Activated naive CD4-positive, alpha-beta T cell treated with anti-CD3 and anti-CD28 coated beads, Interleukin-2, amount 10 ng/mL, durations not matched to agents 7 days and 5 days (primary cell): ENCODE results near the gene POLR2F.

Experiments used
- CTCF ChIA-PET: fragments of 350-600 bp; sonication (Branson Sonifier 250); formaldehyde crosslinking; loops from one replicate; lab custom pipeline; 2021; ENCODE audit warnings: antibody characterized with exemption; lab: Charles Lee
- DNase-seq: peaks from one replicate; pipeline ENCODE4 v3.0.0-alpha.2; 2020
- H3K27ac Mint-ChIP-seq: one replicate; pipeline ENCODE4 v1.8.0; 2021; ENCODE audit warnings: mild to moderate bottlenecking, moderate library complexity, mixed read lengths
- H3K27me3 Mint-ChIP-seq: one replicate; pipeline ENCODE4 v1.8.0; 2021; ENCODE audit warnings: mild to moderate bottlenecking, mixed read lengths
- H3K36me3 Mint-ChIP-seq: one replicate; pipeline ENCODE4 v1.8.0; 2021; ENCODE audit warnings: mixed read lengths
- H3K4me1 Mint-ChIP-seq: one replicate; pipeline ENCODE4 v1.8.0; 2021; ENCODE audit warnings: mixed read lengths
- H3K4me3 Mint-ChIP-seq: one replicate; pipeline ENCODE4 v1.8.0; 2021; ENCODE audit warnings: mild to moderate bottlenecking, moderate library complexity, mixed read lengths
- H3K9me3 Mint-ChIP-seq: one replicate; pipeline ENCODE4 v1.8.0; 2021; ENCODE audit warnings: mixed read lengths

Gene POLR2F

DNA sequence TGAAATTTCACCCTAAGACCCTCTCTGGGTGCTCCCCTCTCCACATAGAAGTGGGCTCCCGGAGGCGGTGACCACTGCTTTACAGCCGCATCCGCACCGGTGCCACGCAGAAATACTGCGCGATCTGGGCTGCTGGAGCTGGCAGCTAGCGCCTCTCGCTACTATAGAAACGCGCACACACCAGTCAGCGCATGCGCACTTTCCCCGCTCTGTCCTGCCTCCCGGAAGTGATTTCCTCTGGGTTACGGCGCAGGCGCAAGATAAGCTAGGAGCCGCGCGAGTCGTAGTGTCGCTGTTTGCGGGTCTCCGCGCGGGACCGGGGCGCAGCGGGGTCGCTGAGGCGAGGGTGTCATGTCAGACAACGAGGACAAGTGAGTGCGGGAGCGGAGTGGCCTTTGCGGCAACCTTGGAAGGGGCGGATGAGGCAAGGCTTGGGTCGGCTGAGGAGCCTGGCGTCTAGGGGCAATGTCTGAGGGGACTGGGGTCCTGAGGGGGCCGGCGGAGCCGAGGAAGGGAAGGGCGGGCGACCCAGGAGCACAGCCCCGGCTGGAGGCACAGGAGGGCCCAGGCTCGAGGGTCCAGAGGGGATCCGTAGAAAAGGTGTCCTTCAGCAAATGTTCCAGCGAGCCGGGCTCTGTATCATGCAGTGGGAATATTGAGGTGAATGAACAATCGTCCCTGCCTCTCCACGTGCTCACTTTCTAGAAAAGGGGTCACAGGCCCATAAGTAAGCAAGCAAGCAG is at the start of gene POLR2F, which contains the start of gene C22orf23:
TSS of gene POLR2F (plus strand) at position 263 of the 743 bp plus-strand sequence. CDS start at position 352, 89 bp downstream.
TSS of gene C22orf23 (minus strand) at position 165 of the 743 bp plus-strand sequence. CDS start 452 bp downstream, outside the sequence.
- CTCF ChIA-PET: interaction anchor here (0.6 to 2.6 kb wide), 7 partner anchors 12 to 1544 kb away, joined by 3 to 7 read pairs (median 3); no protein-coding TSS in a partner anchor
- H3K27ac Mint-ChIP-seq: peak within 1 kb of the TSS; percentile 86
- H3K4me3 Mint-ChIP-seq: peak within 1 kb of the TSS; percentile 96
- DNase-seq: peak; percentile 98
- no peaks in the 10 kb centered on the region for H3K9me3 Mint-ChIP-seq
- H3K4me1 Mint-ChIP-seq: peaks cover 29% of the 10 kb centered on the region
- peaks cover 31% of the 10 kb centered on the region for H3K27me3 Mint-ChIP-seq
- H3K36me3 Mint-ChIP-seq: peaks cover 19% of the 10 kb centered on the region

- DNase-seq: no peak
- no peaks in the 10 kb centered on the region for H3K9me3 Mint-ChIP-seq
- no peaks in the 10 kb centered on the region for H3K27me3 Mint-ChIP-seq
- peak overlapping the region; percentile 82 for H3K27ac Mint-ChIP-seq
- peaks cover 38% of the 10 kb centered on the region for H3K4me1 Mint-ChIP-seq
- CTCF ChIA-PET: interaction anchor here (1.4 to 2.2 kb wide), 5 partner anchors 8 to 61 kb away, joined by 4 to 19 read pairs (median 8); partner anchors contain the start of gene ANKRD54
- peaks cover 7% of the 10 kb centered on the region for H3K36me3 Mint-ChIP-seq
- H3K4me3 Mint-ChIP-seq: peak overlapping the region; percentile 74
Observed at GRCh38 chr22:37904572-37905533, 48.6 kb upstream of the POLR2F start.

DNA sequence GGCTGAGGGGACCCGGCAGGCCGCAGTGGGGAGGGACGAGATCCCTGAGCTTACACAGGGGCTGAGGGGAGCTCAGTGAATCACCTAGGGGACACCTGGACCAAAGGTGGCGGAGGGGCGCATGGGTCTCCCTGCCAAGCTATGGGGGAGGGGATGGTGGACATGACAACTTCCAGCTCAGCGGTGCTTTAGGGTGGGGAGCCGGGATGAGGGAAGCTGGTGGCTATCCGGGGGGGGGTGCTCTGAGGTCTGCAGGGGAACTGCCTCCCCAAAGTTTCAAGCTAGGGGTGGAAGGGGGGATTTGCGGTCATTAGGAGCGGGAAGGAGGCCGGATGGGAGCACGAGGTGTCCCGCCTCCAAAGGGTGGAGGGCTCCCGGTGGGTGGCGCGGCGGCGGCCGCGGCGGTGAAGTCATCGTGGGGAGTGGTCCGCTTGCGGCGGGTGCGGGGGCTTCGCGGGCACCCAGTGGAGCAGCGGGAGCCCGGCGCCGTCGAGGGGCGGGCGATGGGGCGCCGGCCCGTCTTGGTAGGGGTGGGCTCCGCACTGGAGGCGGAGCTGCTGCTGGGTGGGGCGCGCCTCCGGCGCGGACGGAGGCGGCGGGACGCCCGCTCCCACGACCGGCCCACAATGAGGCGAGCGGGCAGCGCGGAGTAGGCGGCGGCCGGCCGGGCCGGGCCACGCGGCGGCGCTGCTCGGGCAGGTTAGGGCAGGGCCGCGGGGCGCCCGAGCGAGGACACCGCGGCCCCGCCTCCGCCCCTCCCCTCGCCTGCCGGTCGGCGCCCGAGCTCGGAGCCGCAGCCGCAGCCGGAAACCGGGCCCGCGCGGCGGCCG is 47.8 kb upstream of the POLR2F start, which contains the start of gene MICALL1:
TSS of gene MICALL1 (plus strand) at position 764 of the 830 bp plus-strand sequence. CDS start 126 bp downstream, outside the sequence.
- peak; percentile 77 for DNase-seq
- no peaks in the 10 kb centered on the region for H3K9me3 Mint-ChIP-seq

GRCh38 chr22:37906364-37907008 is 47.0 kb upstream of the POLR2F start:
- peak overlapping the region; percentile 80 for H3K4me3 Mint-ChIP-seq
- peak overlapping the region; percentile 80 for H3K27ac Mint-ChIP-seq
- CTCF ChIA-PET: interaction anchor here (1.4 to 2.2 kb wide), 4 partner anchors 10 to 62 kb away, joined by 4 to 19 read pairs (median 12); partner anchors contain the start of gene ANKRD54
- peaks cover 40% of the 10 kb centered on the region for H3K4me1 Mint-ChIP-seq
- peak; percentile 70 for DNase-seq
- no peaks in the 10 kb centered on the region for H3K9me3 Mint-ChIP-seq
- H3K27me3 Mint-ChIP-seq: no peaks in the 10 kb centered on the region
- H3K36me3 Mint-ChIP-seq: peaks cover 7% of the 10 kb centered on the region

More for the DNA sequence above, 47.8 kb upstream of the POLR2F start, which contains the start of gene MICALL1:
- Mint-ChIP-seq H3K4me1 (peaks cover 40% of the 10 kb centered on the region), H3K27ac (peak within 1 kb of the TSS; percentile 82), H3K27me3 (no peaks in the 10 kb centered on the region), H3K4me3 (peak within 1 kb of the TSS; percentile 80), H3K36me3 (peaks cover 7% of the 10 kb centered on the region)
- CTCF ChIA-PET: interaction anchor here (1.4 to 2.2 kb wide), 5 partner anchors 9 to 62 kb away, joined by 4 to 19 read pairs (median 8); partner anchors contain the start of gene ANKRD54

DNA sequence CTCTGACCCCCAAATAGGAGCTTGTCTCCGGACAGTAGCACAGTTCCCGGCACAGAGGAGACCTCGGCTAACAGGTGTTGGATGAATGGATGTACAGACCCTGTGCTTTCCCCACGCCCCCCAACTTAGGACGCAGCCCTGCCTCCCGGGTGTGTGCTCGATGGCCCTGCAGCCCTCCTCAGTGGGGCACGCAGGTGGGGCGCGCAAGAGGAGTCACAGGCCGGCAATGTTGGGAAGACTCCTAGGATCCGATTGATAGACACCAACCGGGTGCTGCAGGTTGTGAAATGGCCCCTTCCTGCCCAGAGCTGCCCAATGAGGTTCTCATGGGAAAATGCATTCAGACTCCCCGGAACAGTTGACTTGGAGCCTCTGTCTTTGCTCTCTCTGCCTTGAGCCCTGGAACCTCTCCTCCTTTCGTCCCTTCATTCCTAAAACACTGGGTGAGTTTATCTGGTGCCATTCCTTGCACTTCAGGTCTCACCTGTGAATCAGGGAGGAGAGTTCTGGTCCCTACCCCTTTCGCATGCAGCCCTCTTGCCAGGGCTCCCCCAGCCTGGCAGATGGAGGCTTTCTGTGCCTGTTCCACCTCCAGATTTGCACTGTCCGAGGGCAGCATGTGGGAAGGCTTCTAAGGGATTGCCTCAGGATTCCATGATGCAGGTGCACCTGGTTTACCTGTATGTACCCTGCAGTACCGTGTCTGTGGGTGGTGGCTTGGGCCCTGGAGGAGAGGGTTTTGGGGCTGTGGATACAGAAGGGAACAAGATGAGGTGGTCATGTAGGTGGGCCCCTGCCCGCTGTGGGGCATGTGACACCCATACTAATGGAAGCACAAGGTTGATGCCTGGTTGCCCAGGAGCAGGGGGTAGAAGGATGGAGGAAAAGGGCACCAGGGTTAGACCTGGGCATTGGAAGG is 46.2 kb upstream of the POLR2F start:
- CTCF ChIA-PET: no interaction called here
- H3K4me1 Mint-ChIP-seq: peaks cover 48% of the 10 kb centered on the region
- peak overlapping the region; percentile 80 for H3K27ac Mint-ChIP-seq
- DNase-seq: no peak
- H3K9me3 Mint-ChIP-seq: no peaks in the 10 kb centered on the region
- H3K4me3 Mint-ChIP-seq: peak overlapping the region; percentile 80
- H3K27me3 Mint-ChIP-seq: no peaks in the 10 kb centered on the region
- peaks cover 10% of the 10 kb centered on the region for H3K36me3 Mint-ChIP-seq

DNA sequence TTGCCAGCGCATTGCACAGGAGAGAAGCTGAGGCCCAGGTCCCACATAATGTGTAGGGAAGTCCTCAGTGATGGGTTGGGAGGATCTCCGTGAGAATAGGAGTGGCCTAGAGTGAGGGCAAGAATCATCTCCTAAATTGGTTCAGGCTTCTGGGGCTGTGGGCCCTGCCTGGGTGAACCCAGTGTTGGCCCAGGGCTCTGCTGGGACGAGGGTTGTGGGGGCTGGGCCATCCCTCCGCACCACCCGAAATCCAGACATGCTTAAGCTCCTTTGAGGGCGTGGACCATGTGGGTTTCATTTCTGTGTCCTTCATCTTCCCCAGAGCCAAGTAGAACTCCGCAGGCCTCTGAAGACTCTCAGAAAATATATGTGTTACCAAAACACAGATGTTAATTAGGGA is 43.7 kb upstream of the POLR2F start:
- CTCF ChIA-PET: no interaction called here
- H3K4me1 Mint-ChIP-seq: peaks cover 57% of the 10 kb centered on the region
- no peak for DNase-seq
- H3K36me3 Mint-ChIP-seq: peaks cover 16% of the 10 kb centered on the region
- H3K27ac Mint-ChIP-seq: no peak overlapping the region
- no peak overlapping the region for H3K4me3 Mint-ChIP-seq
- no peaks in the 10 kb centered on the region for H3K9me3 Mint-ChIP-seq
- H3K27me3 Mint-ChIP-seq: no peaks in the 10 kb centered on the region

DNA sequence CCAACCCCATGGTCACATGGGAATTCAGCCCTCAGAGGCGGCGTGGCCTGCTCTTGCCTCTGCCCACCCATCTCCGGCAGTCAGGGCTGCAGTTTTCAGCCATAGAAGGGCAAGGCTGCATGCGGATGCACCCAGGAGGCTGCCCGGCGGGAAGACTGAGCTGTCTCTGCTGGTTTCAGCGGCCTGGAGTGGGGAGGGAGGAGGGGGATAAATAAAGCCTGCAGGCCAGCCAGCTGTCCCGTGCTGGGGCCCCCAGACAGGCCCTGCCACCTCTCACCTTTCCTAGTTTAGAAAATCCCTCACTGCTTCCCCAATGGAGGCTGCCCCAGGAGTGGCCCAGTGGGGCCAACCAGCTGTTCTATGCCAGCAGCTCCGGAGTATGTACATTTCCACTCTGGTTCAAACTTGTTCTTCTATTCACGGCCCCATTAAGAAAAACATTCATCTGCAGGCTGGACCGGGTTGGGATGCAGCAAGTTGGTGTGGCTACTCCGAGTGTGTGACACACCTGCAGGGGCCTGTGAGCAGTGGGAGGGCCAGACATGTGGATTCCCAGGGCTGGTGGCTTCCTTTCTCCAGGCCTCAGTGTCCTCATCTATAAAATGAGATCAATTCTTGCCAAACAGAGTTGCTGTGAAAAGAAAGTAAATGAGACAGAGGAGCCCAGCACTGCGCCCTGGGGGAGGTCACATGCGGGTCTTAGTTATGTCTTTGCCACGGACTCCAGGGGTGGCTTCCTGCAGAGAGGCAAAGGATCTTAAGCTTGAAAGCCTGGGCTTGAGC is 42.4 kb upstream of the POLR2F start:
- no peak for DNase-seq
- Mint-ChIP-seq H3K36me3 (peaks cover 16% of the 10 kb centered on the region), H3K4me3 (no peak overlapping the region), H3K9me3 (no peaks in the 10 kb centered on the region), H3K4me1 (peaks cover 47% of the 10 kb centered on the region), H3K27ac (no peak overlapping the region), H3K27me3 (no peaks in the 10 kb centered on the region)
- CTCF ChIA-PET: interaction anchor here (1.5 kb wide), 1 partner anchor 49 kb away, joined by 3 read pairs; no protein-coding TSS in a partner anchor

- H3K36me3 Mint-ChIP-seq: peaks cover 21% of the 10 kb centered on the region
- no peaks in the 10 kb centered on the region for H3K9me3 Mint-ChIP-seq
- H3K27ac Mint-ChIP-seq: no peak overlapping the region
- H3K4me3 Mint-ChIP-seq: no peak overlapping the region
- DNase-seq: no peak
- CTCF ChIA-PET: interaction anchor here (1.5 kb wide), 1 partner anchor 50 kb away, joined by 3 read pairs; no protein-coding TSS in a partner anchor
- no peaks in the 10 kb centered on the region for H3K27me3 Mint-ChIP-seq
- H3K4me1 Mint-ChIP-seq: peaks cover 47% of the 10 kb centered on the region
Observed at GRCh38 chr22:37911697-37912096, 41.8 kb upstream of the POLR2F start.

- DNase-seq: peak; percentile 42
- Mint-ChIP-seq H3K27me3 (no peaks in the 10 kb centered on the region), H3K4me3 (no peak overlapping the region), H3K9me3 (no peaks in the 10 kb centered on the region), H3K36me3 (peaks cover 21% of the 10 kb centered on the region), H3K27ac (peak overlapping the region; percentile 67), H3K4me1 (peaks cover 42% of the 10 kb centered on the region)
- CTCF ChIA-PET: interaction anchor here (1.5 kb wide), 1 partner anchor 50 kb away, joined by 3 read pairs; no protein-coding TSS in a partner anchor
Observed at GRCh38 chr22:37912171-37912570, 41.3 kb upstream of the POLR2F start.

DNA sequence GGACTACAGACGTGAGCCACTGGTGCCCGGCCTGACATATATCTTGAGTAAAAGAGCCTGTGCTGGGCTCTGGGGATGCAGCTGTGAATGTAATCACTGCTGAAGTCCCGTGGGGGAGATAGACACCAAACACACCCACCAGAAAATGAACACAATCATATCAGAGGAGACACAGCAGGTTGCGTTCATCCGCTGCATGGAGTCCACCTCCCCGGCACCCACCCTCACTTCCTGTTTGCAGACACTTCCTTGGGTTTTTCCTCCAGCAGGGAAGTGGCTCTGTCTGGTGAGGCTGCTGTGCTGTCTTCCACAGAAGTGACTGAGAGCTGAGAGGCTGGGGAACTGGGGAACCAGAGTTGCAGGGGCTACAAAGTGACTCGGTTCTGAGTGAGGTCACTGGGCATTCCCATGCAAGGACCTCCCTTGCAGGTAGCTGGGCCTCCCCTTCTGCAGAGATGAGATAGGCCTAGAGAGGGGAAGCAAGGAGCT is 40.2 kb upstream of the POLR2F start:
- peaks cover 21% of the 10 kb centered on the region for H3K36me3 Mint-ChIP-seq
- H3K27me3 Mint-ChIP-seq: no peaks in the 10 kb centered on the region
- DNase-seq: no peak
- no peaks in the 10 kb centered on the region for H3K9me3 Mint-ChIP-seq
- CTCF ChIA-PET: no interaction called here
- H3K4me3 Mint-ChIP-seq: no peak overlapping the region
- peaks cover 34% of the 10 kb centered on the region for H3K4me1 Mint-ChIP-seq
- peak overlapping the region; percentile 55 for H3K27ac Mint-ChIP-seq

DNA sequence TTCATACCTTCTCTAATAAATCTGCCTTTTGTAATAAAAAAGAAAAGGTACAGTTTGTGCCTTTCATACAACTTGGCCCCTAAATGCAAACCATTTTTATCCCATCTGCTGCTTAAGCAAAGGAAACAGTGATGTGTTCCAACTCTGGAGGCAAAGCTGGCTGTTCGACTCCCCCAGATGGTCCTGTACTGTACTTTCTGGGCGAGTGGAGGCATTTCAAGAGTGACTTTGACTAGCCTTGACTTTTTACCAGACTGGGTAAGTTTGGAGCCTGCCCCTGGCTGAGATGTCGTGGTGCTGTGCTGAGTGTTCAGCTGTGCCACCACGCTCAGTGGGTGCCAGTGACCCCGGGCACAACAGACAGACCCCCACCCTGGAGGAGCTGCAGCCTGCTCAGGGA is 37.2 kb upstream of the POLR2F start:
- CTCF ChIA-PET: interaction anchor here (1.6 kb wide), 1 partner anchor 19 kb away, joined by 5 read pairs; no protein-coding TSS in a partner anchor
- no peak overlapping the region for H3K27ac Mint-ChIP-seq

More for the DNA sequence above, 37.2 kb upstream of the POLR2F start:
- peaks cover 27% of the 10 kb centered on the region for H3K4me1 Mint-ChIP-seq
- H3K9me3 Mint-ChIP-seq: no peaks in the 10 kb centered on the region
- H3K27me3 Mint-ChIP-seq: no peaks in the 10 kb centered on the region
- DNase-seq: no peak
- no peak overlapping the region for H3K4me3 Mint-ChIP-seq
- H3K36me3 Mint-ChIP-seq: peaks cover 26% of the 10 kb centered on the region
